ENCODE results near the gene OSBPL6.
A peak's percentile ranks its signal among the peaks of the same experiment; 100 is the strongest.

Gene OSBPL6

GRCh38 chr2:178277741-178278197, 83.5 kb downstream of the OSBPL6 start:
- DNase-seq = no peak

- DNase-seq = no peak
These were observed 84.8 kb downstream of the OSBPL6 start for GRCh38 chr2:178279142-178279541.

- no peak for DNase-seq
These were observed 85.3 kb downstream of the OSBPL6 start for GRCh38 chr2:178279636-178280035.

- no peak for DNase-seq
These were observed 86.0 kb downstream of the OSBPL6 start for GRCh38 chr2:178280244-178280852.

GRCh38 chr2:178282075-178282815, 87.9 kb downstream of the OSBPL6 start:
- DNase-seq = no peak

- DNase-seq = no peak
These were observed 89.1 kb downstream of the OSBPL6 start for GRCh38 chr2:178283341-178283918.

GRCh38 chr2:178284613-178285286, 90.4 kb downstream of the OSBPL6 start:
- DNase-seq = no peak

GRCh38 chr2:178285287-178285615, 90.9 kb downstream of the OSBPL6 start:
- no peak for DNase-seq

- DNase-seq = no peak
These were observed 92.3 kb downstream of the OSBPL6 start for GRCh38 chr2:178286636-178287035.

GRCh38 chr2:178287652-178288344, 93.5 kb downstream of the OSBPL6 start:
- no peak for DNase-seq

- no peak for DNase-seq
These were observed 97.4 kb downstream of the OSBPL6 start for GRCh38 chr2:178291703-178292102.

GRCh38 chr2:178292586-178292985, 98.3 kb downstream of the OSBPL6 start:
- no peak for DNase-seq

- no peak for DNase-seq
These were observed 100.8 kb downstream of the OSBPL6 start for GRCh38 chr2:178295115-178295514.

- DNase-seq = no peak
These were observed 101.6 kb downstream of the OSBPL6 start for GRCh38 chr2:178295906-178296305.

GRCh38 chr2:178296394-178297090, 102.2 kb downstream of the OSBPL6 start:
- DNase-seq = no peak

GRCh38 chr2:178297091-178297411, 102.7 kb downstream of the OSBPL6 start:
- DNase-seq = no peak

- DNase-seq = no peak
These were observed 104.5 kb downstream of the OSBPL6 start for GRCh38 chr2:178298785-178299212.

- no peak for DNase-seq
These were observed 107.4 kb downstream of the OSBPL6 start for GRCh38 chr2:178301649-178302238.

GRCh38 chr2:178304333-178304732, 110.0 kb downstream of the OSBPL6 start:
- DNase-seq = no peak

- peak; percentile 24 for DNase-seq
These were observed 112.2 kb downstream of the OSBPL6 start for GRCh38 chr2:178306352-178307073.

- no peak for DNase-seq
These were observed 113.3 kb downstream of the OSBPL6 start for GRCh38 chr2:178307650-178308049.

- DNase-seq = no peak
These were observed 115.2 kb downstream of the OSBPL6 start for GRCh38 chr2:178309541-178309940.
